ENCODE data around the gene NADSYN1.

Gene NADSYN1

DNA sequence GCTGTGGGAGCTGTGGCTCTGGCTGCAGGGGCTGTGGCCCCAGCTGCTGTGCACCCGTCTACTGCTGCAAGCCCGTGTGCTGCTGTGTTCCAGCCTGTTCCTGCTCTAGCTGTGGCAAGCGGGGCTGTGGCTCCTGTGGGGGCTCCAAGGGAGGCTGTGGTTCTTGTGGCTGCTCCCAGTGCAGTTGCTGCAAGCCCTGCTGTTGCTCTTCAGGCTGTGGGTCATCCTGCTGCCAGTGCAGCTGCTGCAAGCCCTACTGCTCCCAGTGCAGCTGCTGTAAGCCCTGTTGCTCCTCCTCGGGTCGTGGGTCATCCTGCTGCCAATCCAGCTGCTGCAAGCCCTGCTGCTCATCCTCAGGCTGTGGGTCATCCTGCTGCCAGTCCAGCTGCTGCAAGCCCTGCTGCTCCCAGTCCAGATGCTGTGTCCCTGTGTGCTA is 95.7 kb downstream of the NADSYN1 start:
- no peak for DNase-seq (ENCODE audit: low read depth in 2 of 2)
